Stimulated activated CD4-positive, alpha-beta T cell treated with anti-CD3 and anti-CD28 coated beads, Interleukin-4, amount 100 ng/mL, for 1 hour (primary cell): Measurements from ENCODE around the gene INF2.
"Not testable (repeated sequence)": the region's sequence is repeated elsewhere in the genome, so short reads cannot be mapped to it uniquely, and the experiment has no call there.

Experiments used
- DNase-seq: peaks from one replicate; pipeline ENCODE4 v3.0.0-alpha.2; 2020

The INF2 gene

DNA sequence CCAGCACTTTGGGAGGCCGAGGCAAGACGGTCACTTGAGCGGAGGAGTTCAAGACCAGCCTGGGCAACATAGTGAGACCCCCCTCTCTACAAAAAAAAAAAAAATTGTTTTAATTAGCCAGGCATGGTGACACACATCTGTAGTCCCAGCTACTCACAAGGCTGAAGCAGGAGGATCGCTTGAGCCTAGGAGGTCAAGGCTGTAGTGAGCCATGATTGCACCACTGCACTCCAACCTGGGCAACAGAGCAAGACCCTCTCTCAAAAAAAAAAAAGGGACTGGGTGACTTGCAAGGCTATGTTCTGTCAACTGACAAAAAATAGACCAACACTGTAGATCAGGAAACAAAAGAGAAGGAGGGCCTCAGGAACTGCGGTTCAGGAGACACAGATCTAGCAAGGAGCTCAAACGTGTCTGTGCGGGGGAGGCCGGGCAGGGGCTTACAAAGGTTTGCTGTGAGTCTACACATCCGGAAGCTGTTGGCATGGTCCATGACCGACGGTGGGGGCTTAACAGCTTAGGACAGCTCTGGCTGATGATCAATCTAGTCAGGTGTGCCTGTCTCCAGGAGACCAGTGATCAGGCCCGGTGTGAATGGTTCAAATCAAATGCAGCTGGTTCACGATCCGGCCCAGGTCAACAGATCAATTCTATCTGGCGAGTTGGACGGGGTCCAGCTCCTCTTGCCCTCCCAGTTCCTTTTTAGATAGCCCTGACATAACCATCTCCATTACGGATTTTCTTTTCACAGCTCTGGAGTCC is 31.7 kb upstream of the INF2 start:
- no peak for DNase-seq

DNA sequence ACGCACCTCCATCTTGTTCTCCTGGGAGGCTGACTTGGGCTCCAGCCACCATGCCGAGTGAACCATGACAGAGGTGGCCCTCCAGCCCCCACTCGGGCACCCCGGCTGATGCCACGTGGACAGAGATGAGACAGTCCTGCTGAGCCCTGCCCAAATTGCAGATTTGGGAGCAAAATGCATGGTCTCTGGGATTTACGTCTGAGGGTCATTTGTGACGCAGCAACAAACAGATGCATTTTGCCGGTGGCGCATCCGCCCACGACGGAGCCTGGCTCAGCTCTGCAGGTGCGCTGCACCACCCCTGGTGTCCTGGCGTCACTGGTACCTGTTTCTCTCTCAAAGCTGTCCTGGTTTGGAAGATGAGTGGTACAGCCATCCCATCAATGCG is 31.1 kb upstream of the INF2 start:
- DNase-seq = no peak

DNA sequence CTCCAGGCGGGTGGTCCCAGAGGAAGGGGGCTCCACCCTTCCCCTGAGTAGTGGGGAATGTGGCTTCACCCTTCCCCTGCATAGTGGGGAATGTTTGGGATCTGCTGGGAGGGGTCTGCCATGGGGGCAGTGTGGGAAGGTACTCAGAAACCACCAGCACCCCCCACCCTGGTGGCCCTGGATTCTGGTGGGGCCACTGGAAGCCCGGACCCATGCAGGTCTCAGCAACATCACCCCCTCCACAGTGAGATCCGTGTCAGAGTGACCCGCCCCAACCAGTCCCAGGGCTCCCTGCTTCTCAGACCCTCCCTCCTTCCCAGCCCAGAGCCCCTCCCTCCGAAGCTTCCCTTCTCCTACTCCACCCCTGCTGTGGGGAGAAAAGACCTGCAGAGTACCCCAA is 30.3 kb upstream of the INF2 start:
- no peak for DNase-seq

DNA sequence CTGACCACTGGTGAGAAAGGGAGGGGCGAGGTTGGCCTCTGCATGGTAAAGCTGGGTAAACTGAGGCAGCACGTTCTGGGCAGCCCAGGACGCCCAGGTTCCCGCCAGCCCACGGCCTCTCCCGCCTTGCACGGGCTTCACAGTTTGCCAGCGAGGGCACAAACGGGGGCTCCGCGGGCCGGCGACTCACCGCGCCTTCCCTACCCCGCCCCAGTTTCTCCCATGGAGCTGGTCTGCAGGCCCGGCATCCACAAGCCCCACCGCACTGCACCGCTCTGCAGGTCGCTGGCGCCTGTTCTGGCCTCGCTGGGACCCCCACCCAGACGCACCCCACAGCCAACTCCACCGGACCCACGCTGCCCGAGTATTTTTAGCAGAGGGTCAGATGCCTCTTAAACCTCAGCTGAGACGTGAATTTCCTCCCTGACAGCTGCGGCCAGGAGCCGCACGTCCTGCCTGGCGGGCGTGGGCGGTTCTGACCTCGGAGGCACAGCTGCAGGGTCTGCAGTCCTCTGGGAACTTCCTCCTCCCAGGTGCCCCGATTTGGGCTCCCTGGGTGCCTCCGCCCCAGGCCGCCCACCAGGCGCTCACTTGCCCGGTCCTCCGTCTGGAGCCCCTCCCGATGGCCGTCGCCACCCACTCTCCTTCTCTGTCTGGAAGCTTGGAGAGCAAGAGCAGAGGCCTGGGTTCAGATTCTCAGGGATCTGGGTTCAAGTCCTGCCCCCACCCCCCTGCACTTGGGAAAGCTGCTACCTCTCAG is 29.5 kb upstream of the INF2 start:
- DNase-seq = no peak

DNA sequence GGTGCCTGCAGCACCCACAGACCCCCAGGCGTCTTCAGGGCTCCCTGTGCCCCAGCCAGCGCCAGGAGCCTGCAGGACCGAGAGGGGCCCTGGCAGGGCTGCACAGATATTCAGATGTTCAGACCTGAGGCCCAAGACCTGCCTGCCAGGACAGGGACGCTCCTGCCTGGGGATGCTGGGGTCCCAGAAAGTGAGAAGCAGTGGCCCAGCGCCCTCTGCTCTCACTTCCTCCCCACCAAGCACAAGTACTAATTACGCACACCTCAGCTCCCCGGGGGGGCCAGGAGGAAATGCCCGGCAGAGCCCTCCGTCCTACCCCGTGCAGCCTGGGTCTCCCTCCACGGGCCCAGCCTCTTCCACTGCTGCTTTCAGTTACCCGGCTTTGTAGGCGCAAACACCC is 28.8 kb upstream of the INF2 start:
- no peak for DNase-seq

DNA sequence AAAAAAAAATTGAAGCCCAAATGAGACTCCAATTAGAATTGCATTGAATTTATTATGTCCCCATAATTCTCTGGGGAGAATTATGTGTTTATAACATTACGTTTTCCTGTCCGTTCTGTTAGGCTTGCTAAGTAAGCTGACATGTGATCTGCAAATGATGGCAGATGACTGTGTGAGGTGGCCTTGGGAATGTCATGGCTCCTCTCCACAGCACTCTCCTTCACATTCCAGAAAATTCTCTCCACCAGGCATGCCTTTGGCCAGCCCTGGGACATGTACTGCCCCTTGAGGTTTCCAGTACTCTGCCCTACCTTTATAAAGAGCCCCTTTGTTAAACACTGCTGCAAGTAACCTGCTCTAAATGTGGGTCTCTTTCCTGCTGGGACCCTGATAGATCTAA is 28.3 kb upstream of the INF2 start:
- DNase-seq = no peak

DNA sequence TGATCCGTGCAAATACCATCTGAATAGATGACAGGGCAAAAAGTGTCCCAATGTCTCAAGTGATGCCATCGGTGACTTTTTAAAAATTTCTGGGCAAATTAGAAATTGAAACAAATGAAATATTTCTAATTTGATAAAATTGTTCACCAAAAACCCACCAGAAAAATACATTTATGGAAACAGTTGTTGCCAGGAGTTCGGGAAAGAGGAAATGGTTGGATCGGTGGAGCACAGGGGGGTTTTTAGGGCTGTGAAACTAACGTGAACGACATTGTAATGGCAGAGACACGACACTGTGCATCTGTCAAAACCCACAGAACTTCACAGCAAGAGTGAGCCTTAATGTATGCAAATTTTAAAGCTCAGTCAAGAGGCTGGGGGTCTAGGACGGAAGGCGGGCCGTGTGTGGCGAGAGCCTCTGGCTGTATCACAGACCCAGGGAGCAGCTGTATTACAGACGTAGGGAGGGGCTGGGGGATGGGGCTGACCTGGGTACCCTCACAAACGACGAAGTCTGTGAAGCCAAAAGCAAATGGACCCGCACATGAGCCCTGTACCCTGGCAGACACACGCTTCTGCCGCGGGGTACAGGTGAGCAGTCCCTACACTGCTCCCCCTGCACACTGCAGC is 27.8 kb upstream of the INF2 start:
- not testable (repeated sequence) for DNase-seq

DNA sequence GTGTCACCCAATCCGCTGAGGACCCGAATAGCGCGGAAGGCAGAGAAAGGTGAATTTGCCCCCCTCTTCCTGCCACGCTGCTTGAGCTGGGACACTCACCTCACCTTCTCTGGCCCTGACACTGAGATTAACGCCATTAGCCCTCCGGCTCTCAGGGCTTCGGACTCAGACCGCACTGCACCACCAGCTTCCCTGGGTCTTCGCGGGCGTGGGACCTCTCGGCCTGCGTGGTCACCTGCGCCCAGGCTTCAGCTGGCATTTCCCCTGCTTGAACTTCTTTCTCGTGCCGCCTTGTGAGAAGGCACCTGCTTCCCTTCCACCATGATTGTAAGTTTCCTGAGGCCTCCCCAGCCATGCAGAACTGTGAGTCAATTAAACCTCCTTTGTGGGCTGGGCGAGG is 26.9 kb upstream of the INF2 start:
- not testable (repeated sequence) for DNase-seq

DNA sequence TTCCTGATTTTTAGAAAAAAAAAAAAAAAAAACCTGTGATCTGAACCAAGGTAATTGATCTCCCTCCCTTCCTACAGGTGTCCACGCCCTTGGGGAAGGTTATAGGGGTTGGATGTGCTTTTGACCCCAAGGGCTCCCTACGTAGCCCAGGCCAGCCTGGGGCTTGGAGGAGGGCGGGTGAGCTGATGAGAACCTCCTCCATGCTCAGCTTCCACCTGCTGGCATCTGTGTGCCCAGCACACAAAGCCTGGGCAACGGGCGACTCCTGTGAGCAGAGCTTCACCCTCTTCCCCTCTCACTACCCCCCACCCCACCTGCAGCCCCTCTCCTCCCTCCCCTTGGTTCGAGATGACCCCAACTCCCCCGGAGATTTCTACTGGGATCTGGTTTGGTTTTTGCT is 25.3 kb upstream of the INF2 start:
- no peak for DNase-seq

DNA sequence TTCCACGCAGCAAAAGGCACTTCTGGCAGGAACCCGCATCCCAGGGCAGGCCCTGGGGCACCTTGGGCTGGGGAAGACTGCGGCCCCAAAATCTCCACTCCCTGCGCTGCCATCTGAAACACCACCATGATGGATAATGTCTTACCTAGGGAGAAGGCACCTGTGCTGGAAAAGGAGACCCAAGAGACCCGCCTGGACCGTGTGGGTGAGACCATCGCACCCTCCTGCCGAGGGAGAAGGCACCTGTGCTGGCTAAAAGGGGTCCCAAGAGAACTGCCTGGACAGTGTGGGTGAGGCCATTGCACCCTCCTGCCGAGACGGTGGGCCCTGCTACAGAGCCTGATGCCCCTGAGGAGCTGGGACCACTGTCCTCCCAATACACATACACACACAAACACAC is 24.8 kb upstream of the INF2 start:
- DNase-seq = no peak

DNA sequence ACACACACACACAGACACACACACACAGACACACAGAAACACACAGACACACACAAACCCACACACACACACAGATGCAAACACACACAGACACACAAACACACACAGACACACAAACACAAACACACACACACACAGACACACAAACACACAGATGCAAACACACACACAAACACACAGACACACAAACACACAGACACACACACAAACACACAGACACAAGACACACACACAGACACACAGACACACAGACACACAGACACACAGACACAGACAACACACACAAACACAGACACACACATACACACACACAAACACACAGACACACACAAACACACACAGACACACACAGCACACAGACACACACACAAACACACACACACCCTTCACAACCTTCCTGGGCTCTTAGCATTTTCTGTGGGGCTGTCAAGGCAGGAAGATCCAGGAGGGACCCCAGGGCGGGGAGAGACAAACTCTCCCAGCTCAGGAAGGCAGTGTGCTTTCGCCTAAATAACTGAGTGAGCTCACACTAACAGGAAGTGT is 24.2 kb upstream of the INF2 start:
- DNase-seq = no peak

DNA sequence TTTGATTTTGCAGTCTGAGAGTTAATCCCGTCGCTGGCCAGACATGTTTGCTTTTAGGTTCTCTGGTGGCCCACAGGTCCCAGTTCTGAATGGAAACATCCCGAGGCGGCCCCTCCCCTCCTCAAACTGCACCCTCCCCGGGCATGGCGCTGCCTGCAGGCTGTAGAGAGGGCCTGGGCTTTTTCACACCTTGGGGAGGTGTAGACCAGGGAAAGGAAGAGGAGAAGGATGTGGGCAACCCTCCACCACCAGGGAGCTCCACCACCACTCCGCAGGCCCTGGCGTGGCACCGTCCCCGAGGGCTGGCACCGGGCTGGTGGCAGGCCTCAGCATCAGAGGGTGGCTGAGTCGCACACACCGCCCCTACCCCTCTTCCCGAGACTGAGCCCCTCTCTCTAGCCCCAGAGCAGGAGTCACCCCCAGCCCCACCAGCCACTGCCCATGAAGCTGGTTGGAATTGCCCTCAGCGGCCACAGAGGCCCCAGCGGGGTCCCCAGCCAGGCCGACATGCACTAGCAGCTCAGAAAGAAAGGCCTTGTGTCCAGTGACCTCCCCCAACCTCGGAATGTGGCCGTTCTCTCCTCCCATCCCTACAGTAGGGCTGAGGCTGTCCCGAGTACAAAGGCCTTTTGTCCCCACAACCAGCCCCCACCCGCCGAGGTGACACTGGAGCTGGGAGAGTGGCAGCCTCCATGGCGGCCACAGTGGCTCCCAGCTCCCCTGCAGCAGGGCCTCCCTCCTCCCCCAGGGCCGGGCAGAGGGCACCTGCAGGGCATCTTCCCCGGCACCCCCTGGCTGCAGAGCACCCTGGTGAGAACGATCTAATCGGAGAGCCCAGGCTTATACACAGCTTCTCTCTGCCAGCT is 23.5 kb upstream of the INF2 start:
- DNase-seq = peak; percentile 25

DNA sequence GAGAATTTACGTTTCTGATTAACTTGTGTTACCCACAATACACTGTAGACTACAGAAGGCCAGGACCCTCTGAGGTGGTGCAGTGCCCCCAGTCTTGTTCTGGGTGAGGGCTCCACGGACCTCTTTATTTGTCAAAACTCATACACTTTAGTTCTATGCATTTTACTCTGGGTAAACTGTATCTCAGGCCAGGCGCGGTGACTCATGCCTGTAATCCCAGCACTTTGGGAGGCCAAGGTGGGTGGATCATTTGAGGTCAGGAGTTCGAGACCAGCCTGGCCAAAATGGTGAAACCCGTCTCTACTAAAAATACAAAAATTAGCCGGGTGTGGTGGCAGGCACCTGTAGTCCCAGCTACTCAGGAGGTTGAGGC is 22.9 kb upstream of the INF2 start:
- not testable (repeated sequence) for DNase-seq

DNA sequence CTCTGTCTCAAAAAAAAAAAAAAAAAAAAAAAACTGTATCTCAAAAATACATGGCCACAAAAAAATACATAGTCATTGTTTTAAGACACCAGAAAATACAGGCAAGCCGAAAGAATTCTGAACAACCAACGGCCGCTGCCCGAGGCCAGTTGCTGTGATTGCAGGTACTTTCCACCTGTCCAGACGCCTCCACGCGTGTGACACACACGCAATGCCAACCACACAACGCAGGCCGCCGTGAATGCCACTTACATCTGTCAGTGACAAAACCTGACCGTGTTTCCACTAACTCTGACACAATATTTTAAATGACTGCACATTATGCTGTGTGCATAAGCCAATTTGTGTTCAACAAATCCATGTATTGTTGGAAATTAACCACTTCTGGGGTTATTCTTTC is 22.4 kb upstream of the INF2 start:
- DNase-seq = no peak

DNA sequence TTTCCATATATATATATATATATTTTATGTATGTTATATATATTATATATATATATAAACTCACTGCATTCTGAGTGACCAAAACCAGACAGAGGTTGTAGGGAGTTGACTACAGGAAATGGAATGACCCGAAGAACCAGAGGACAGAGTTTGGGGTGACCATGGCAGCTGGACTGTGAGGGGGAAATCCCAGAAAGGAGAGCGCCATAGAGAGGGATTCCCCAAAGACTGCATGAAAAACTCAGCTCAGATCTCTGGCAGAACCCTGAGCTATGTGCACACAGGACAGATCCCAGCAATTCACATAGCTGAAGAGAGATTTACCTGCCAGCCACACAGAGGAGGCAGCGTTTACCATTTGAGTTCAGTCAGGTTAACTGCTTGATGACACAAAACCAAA is 19.7 kb upstream of the INF2 start:
- no peak for DNase-seq

DNA sequence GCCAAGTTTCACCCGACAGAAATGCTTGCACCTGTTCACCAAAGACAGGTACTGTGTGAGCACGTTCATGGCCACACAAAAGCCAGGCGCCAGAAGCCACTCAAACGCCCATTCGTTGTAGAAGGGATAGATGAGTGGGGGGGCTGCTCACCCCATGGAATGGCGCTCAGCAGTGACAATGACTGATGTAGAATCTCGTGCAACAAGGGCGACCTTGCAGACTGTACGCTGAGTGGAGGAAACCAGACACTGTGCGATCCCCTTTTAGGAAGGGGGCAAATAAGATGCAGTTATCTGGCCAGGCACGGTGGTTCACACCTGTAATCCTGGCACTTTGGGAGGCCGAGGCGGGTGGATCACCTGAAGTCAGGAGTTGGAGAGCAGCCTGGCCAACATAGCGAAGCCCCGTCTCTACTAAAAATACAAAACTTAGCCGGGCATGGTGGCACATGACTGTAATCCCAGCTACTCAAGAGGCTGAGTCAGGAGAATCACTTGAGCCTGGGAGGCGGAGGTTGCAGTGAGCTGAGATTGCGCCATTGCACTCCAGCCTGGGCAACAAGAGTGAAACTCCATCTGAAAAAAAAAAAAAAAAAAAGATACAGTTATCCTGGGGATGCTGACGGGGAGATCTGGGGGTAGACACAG is 18.0 kb upstream of the INF2 start:
- not testable (repeated sequence) for DNase-seq

DNA sequence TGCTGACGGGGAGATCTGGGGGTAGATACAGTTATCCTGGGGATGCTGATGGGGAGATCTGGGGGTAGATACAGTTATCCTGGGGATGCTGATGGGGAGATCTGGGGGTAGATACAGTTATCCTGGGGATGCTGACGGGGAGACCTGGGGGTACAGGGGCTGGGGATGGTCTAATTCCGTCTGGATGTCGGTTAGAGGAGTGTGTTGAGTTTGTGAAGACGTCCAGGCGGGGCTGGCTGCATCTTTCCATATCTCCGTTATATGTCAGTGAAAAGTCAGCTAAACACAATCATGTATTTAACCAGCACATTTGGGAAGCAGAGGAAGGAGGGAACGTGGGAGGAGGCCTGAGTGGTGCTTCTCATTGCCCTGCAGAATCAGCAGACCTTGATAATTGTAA is 17.3 kb upstream of the INF2 start:
- not testable (repeated sequence) for DNase-seq

DNA sequence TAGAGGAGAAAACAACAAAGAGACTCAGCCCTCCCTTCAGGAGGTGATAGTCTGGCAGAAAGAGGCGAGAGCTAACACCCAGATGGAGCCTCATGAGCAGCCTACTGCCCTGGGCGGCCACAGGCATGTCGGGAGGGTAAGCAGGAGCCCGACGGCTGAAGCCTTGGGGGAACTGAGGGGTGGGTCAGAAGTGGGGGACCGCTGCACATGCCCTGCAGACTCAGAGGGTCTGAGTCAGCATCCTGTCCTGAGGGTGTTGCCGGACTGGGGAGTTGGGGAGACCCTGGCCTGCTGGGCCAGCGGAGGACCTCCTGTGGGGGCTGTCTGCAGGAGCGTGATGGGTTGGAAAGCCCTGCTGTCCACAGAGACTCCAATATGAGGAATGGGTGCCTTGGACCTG is 15.9 kb upstream of the INF2 start:
- no peak for DNase-seq

DNA sequence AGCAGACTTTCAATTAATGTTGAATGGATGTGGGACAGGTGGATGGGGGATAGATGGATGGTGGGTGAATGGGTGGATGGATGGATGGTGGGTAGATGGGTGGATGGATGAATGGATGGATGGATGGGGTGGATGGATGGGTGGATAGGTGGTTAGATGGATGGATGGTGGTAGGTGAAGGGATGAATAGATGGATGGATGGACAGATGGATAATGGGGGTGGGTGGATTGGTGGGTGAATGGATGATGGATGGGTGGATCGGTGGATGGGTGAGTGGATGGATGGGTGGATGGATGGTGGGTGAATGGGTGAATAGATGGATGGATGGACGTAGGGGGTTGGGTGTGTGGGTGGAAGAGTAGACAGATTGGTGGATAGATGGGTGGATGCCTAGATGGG is 14.0 kb upstream of the INF2 start:
- no peak for DNase-seq

DNA sequence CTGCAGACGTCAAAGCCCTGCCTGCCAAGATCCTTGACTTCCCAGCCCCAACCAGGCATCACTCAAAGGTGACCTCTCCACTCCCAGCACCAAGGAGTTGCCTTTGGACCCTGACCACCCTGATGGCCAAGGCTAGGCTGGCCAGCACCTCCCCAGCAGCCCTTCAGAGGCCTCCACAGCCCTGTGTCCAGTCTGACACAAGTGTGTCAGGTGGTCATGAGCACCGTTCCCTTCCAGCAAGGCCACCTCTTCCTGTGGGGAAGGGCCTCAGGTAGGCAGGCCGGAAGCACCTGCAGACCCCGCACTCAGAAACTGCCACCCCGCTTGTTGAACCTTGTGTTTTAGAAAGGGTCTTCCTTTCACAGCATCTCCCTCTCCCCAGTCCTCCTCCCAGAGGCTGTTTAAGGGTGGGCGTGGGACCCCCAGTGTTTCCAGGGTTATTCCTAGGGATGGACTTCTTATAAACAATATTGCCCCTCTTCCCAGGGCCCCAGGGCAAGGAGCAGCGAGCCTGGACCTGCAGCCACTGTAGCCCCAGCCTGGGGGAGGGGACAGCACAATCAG is 13.2 kb upstream of the INF2 start:
- DNase-seq = no peak

DNA sequence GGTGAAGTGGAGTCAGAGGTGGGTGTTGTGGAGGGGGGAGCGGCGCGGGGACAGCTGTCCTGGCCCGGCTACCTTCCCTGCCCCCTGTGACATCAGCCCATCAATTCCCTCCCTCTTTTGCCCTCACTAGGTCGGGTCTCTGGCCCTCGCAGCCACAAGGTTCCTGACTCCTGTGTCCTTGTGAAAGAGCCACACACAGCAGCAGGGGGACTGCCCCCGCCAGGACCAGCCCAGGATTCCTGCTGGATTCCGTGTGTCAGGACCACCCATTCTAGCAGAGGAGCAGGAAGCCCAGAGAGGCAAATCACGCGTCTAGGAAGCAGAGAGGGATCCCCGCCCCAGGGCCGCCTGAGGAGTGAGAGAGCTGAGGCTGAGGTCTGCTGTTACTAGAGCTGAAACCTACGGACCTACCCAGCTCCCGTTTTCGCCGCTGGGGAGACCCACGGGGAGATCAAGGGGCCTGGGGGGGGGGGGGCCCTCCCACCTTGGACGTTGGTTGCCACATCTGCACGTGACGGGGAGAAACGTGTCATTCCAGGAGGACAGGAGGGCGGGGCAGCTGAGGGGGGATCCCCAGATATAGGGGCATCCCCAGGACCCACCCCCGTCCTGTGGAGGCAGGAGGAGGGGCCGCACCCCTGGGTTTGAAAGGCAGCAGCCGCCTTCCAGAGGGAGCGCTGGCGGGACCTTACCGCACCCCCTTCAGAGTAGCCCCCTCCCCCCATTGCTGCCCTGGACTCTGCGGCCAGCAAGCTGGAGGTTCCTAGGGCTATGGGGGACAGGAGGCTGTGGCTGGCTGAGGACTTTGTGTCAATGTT is 12.5 kb upstream of the INF2 start:
- peak; percentile 69 for DNase-seq
